WTC11 (cell line): ENCODE data around the gene MGAT3. TPM values are rescaled to one million over a fixed set of nuclear protein-coding genes. Genes with fewer than 3 reads are reported as not detected.
A peak's percentile ranks its signal among the peaks of the same experiment; 100 is the strongest.

Experiments
- ATAC-seq: fragments of 200-7000 bp; cut with Tn5 transposase; 2 replicates; pipeline ENCODE4 v1.10.0; 2021; ENCODE audit warnings: mild to moderate bottlenecking, moderate library complexity
- CTCF ChIA-PET: fragments of 300-600 bp; sonication (Branson Sonifier 250); formaldehyde crosslinking; loops from one replicate; lab custom pipeline; 2021; ENCODE audit warnings: antibody characterized with exemption; lab: Charles Lee
- POLR2A ChIA-PET: fragments of 350-600 bp; sonication (Branson Sonifier 250); formaldehyde crosslinking; loops from one replicate; lab custom pipeline; 2021; ENCODE audit warnings: antibody characterized with exemption; lab: Charles Lee
- DNase-seq: peaks from one replicate; pipeline ENCODE4 v3.0.0; 2021; ENCODE audit warnings: low spot score
- H3K27ac Mint-ChIP-seq: 2 replicates; pipeline ENCODE4 v1.8.0; 2021; ENCODE audit warnings: mixed read lengths
- H3K27me3 Mint-ChIP-seq: 2 replicates; pipeline ENCODE4 v1.8.0; 2021; ENCODE audit warnings: low read depth, mild to moderate bottlenecking, moderate library complexity, mixed read lengths
- H3K36me3 Mint-ChIP-seq: 2 replicates; pipeline ENCODE4 v1.8.0; 2021; ENCODE audit warnings: mixed read lengths
- H3K4me1 Mint-ChIP-seq: 2 replicates; pipeline ENCODE4 v1.8.0; 2022; ENCODE audit warnings: mixed read lengths
- H3K4me3 Mint-ChIP-seq: 2 replicates; pipeline ENCODE4 v1.8.0; 2021; ENCODE audit warnings: mild to moderate bottlenecking, moderate library complexity, mixed read lengths
- H3K9me3 Mint-ChIP-seq: 2 replicates; pipeline ENCODE4 v1.8.0; 2021; ENCODE audit warnings: mixed read lengths
- CBFB ChIP-seq: sonication (generic); formaldehyde crosslinking; IDR thresholded peaks from 2 replicates; pipeline ENCODE4 v1.8.1; 2022; ENCODE audit warnings: mild to moderate bottlenecking, low read depth, missing genetic modification reagents
- FOXK1 ChIP-seq: sonication (generic); formaldehyde crosslinking; IDR thresholded peaks from 2 replicates; pipeline ENCODE4 v1.8.0; 2022; ENCODE audit warnings: mild to moderate bottlenecking, moderate library complexity, missing genetic modification reagents
- JUN ChIP-seq: sonication (generic); formaldehyde crosslinking; IDR thresholded peaks from 2 replicates; pipeline ENCODE4 v1.8.0; 2023; ENCODE audit warnings: mild to moderate bottlenecking, missing genetic modification reagents
- MAX ChIP-seq: sonication (generic); formaldehyde crosslinking; IDR thresholded peaks from 2 replicates; pipeline ENCODE4 v1.8.0; 2022; ENCODE audit warnings: mild to moderate bottlenecking, missing genetic modification reagents
- MYBL2 ChIP-seq: sonication (generic); formaldehyde crosslinking; IDR thresholded peaks from 2 replicates; pipeline ENCODE4 v1.8.1; 2023; ENCODE audit warnings: mild to moderate bottlenecking, moderate library complexity, missing genetic modification reagents
- NFYB ChIP-seq: sonication (generic); formaldehyde crosslinking; conservative IDR thresholded peaks from 2 replicates; pipeline ENCODE4 v1.8.0; 2022; ENCODE audit warnings: low read depth, missing genetic modification reagents
- RORB ChIP-seq: fragments of 250-450 bp; sonication (Bioruptor Pico); IDR thresholded peaks from 2 replicates; pipeline ENCODE4 v1.9.0; 2021; ENCODE audit warnings: mild to moderate bottlenecking
- SMAD3 ChIP-seq: sonication (generic); formaldehyde crosslinking; IDR thresholded peaks from 2 replicates; pipeline ENCODE4 v1.8.0; 2022; ENCODE audit warnings: missing genetic modification reagents, mild to moderate bottlenecking, borderline replicate concordance
- SP1 ChIP-seq: sonication (generic); formaldehyde crosslinking; conservative IDR thresholded peaks from 2 replicates; pipeline ENCODE4 v1.8.1; 2022; ENCODE audit warnings: missing genetic modification reagents
- TCF7 ChIP-seq: sonication (generic); formaldehyde crosslinking; IDR thresholded peaks from 2 replicates; pipeline ENCODE4 v1.8.0; 2022; ENCODE audit warnings: mild to moderate bottlenecking, low read depth, missing genetic modification reagents, moderate library complexity
- TEAD4 ChIP-seq: sonication (generic); formaldehyde crosslinking; IDR thresholded peaks from 2 replicates; pipeline ENCODE4 v1.8.0; 2022; ENCODE audit warnings: mild to moderate bottlenecking, missing genetic modification reagents
- TP53 ChIP-seq: sonication (generic); formaldehyde crosslinking; IDR thresholded peaks from 2 replicates; pipeline ENCODE4 v1.8.1; 2023; ENCODE audit warnings: mild to moderate bottlenecking, missing genetic modification reagents
- USF1 ChIP-seq: sonication (generic); formaldehyde crosslinking; IDR thresholded peaks from 2 replicates; pipeline ENCODE4 v1.8.0; 2022; ENCODE audit warnings: mild to moderate bottlenecking, missing genetic modification reagents
- USF2 ChIP-seq: sonication (generic); formaldehyde crosslinking; IDR thresholded peaks from 2 replicates; pipeline ENCODE4 v1.8.1; 2023; ENCODE audit warnings: mild to moderate bottlenecking, missing genetic modification reagents, moderate library complexity
- ZMAT4 ChIP-seq: fragments of 250-450 bp; sonication (Bioruptor Pico); IDR thresholded peaks from 2 replicates; pipeline ENCODE4 v1.9.0; 2021; ENCODE audit warnings: mild to moderate bottlenecking
- ZNF121 ChIP-seq: sonication (generic); formaldehyde crosslinking; IDR thresholded peaks from 2 replicates; pipeline ENCODE4 v1.8.0; 2023; ENCODE audit warnings: missing genetic modification reagents
- ZNF532 ChIP-seq: fragments of 250-450 bp; sonication (Bioruptor Pico); IDR thresholded peaks from 2 replicates; pipeline ENCODE4 v1.9.0; 2021; ENCODE audit warnings: mild to moderate bottlenecking, borderline replicate concordance
- total RNA-seq: library from RNA; stranded (reverse); gene quantifications from 3 replicates; pipeline ENCODE4 v1.2.3, GENCODE V29; 2021

MGAT3 gene
- total RNA-seq, 1 experiment from 2014 or later: 11.4 TPM

- ChIA-PET CTCF (interaction anchor here (0.8 to 2.2 kb wide), 12 partner anchors 9 to 91 kb away, joined by 3 to 15 read pairs (median 4); partner anchors contain the start of genes ATF4, MIEF1 and TAB1), POLR2A (interaction anchor here (1.9 kb wide), 1 partner anchor 30 kb away, joined by 7 read pairs; the partner anchor contains the start of gene ATF4)
- H3K36me3 Mint-ChIP-seq: no peaks in the 10 kb centered on the region
- ATAC-seq (peak; percentile 96), DNase-seq (peak; percentile 84)
- peaks cover 8% of the 10 kb centered on the region for H3K4me1 Mint-ChIP-seq
- H3K27ac Mint-ChIP-seq: no peak overlapping the region
- H3K27me3 Mint-ChIP-seq: peaks cover 17% of the 10 kb centered on the region
- H3K9me3 Mint-ChIP-seq: no peaks in the 10 kb centered on the region
- peak overlapping the region; percentile 38 for H3K4me3 Mint-ChIP-seq
- TF ChIP-seq ZMAT4 (CRISPR knock-in tag): no peak
- TF ChIP-seq USF1 (CRISPR knock-in tag): peak; percentile 98
- no peak for TF ChIP-seq SMAD3 (CRISPR knock-in tag)
- TF ChIP-seq FOXK1: peak; percentile 17; the same call in 1 of the 2 replicates
- peak; percentile 76 for TF ChIP-seq NFYB (CRISPR knock-in tag)
- 0 out of 2 replicates have a peak, but pooled peaks have one; percentile 58 for TF ChIP-seq MAX (CRISPR knock-in tag)
- TF ChIP-seq SP1 (CRISPR knock-in tag): peak; percentile 50; the same call in 1 of the 2 replicates
- no peak for TF ChIP-seq JUN (CRISPR knock-in tag)
- TF ChIP-seq USF2: peak; percentile 98
Observed at GRCh38 chr22:39490135-39490798, 33.5 kb downstream of the MGAT3 start.

- Mint-ChIP-seq H3K36me3 (no peaks in the 10 kb centered on the region), H3K27ac (no peak overlapping the region), H3K4me1 (peaks cover 8% of the 10 kb centered on the region), H3K27me3 (peaks cover 17% of the 10 kb centered on the region), H3K9me3 (no peaks in the 10 kb centered on the region), H3K4me3 (no peak overlapping the region)
- TF ChIP-seq TP53: no peak
- no peak for TF ChIP-seq ZNF121 (CRISPR knock-in tag)
- no peak for TF ChIP-seq TCF7 (CRISPR knock-in tag)
- no peak for TF ChIP-seq TEAD4 (CRISPR knock-in tag)
- no peak for TF ChIP-seq RORB (CRISPR knock-in tag)
- no peak for TF ChIP-seq MYBL2 (CRISPR knock-in tag)
- TF ChIP-seq USF2: no peak
- no peak for TF ChIP-seq ZNF532
- no peak for TF ChIP-seq CBFB (CRISPR knock-in tag)
- POLR2A ChIA-PET: interaction anchor here (1.9 kb wide), 1 partner anchor 29 kb away, joined by 7 read pairs; the partner anchor contains the start of gene ATF4
- ATAC-seq (no peak), DNase-seq (no peak)
- CTCF ChIA-PET: interaction anchor here (0.8 to 2.2 kb wide), 7 partner anchors 11 to 54 kb away, joined by 3 to 15 read pairs (median 6); partner anchors contain the start of gene MIEF1
Observed at GRCh38 chr22:39490966-39491680, 34.3 kb downstream of the MGAT3 start.
